Astrocyte (in vitro differentiated cells and primary cell): ENCODE measurements around the gene FNDC7. TPM values are rescaled to one million over a fixed set of nuclear protein-coding genes. Genes with fewer than 3 reads are reported as not detected.
A peak's percentile ranks its signal among the peaks of the same experiment; 100 is the strongest.

Experiments used
- DNase-seq: peaks from one replicate; pipeline ENCODE4 v3.0.0-alpha.2; 2010; ENCODE audit warnings: low read depth
- FAIRE-seq: peaks from 2 replicates; lab custom pipeline; 2011; peaks lifted over from hg19 to GRCh38; lab: Jason Lieb, UNC
- H2AFZ ChIP-seq: 2 replicates; pipeline ENCODE4 v1.6.0; 2012; ENCODE audit warnings: low read depth, low read length, inconsistent platforms
- H3K27ac ChIP-seq: 2 replicates; pipeline ENCODE4 v1.5.1; 2011; ENCODE audit warnings: low read depth, low read length, inconsistent platforms
- H3K27me3 ChIP-seq: 2 replicates; pipeline ENCODE4 v1.6.0; 2011; ENCODE audit warnings: low read length, inconsistent platforms; ENCODE audit not compliant: insufficient read depth
- H3K36me3 ChIP-seq: 2 replicates; pipeline ENCODE4 v1.5.1; 2011; ENCODE audit warnings: low read length, inconsistent platforms; ENCODE audit not compliant: insufficient read depth
- H3K4me1 ChIP-seq: 2 replicates; pipeline ENCODE4 v1.5.1; 2011; ENCODE audit warnings: low read length, inconsistent platforms; ENCODE audit not compliant: insufficient read depth
- H3K4me2 ChIP-seq: 2 replicates; pipeline ENCODE4 v1.6.0; 2012; ENCODE audit warnings: low read length, inconsistent platforms
- H3K4me3 ChIP-seq: 2 replicates; pipeline ENCODE4 v1.5.1; 2011; ENCODE audit warnings: low read depth, mild to moderate bottlenecking, low read length, inconsistent platforms; ENCODE audit not compliant: insufficient read depth
- H3K79me2 ChIP-seq: 2 replicates; pipeline ENCODE4 v1.6.0; 2012; ENCODE audit warnings: mild to moderate bottlenecking, low read length, inconsistent platforms; ENCODE audit not compliant: insufficient read depth
- H3K9ac ChIP-seq: 2 replicates; pipeline ENCODE4 v1.6.0; 2012; ENCODE audit warnings: mild to moderate bottlenecking, low read length, inconsistent platforms
- H3K9me3 ChIP-seq: 2 replicates; pipeline ENCODE4 v1.5.1; 2012; ENCODE audit warnings: low read depth, mild to moderate bottlenecking, low read length, inconsistent platforms; ENCODE audit not compliant: insufficient read depth
- H4K20me1 ChIP-seq: 2 replicates; pipeline ENCODE4 v1.6.0; 2012; ENCODE audit warnings: low read length, inconsistent platforms; ENCODE audit not compliant: insufficient read depth
- H3K27ac Mint-ChIP-seq: one replicate; pipeline ENCODE4 v1.8.0; 2021; ENCODE audit warnings: mild to moderate bottlenecking, mixed read lengths; ENCODE audit not compliant: unreplicated experiment
- H3K27me3 Mint-ChIP-seq: one replicate; pipeline ENCODE4 v1.8.0; 2021; ENCODE audit warnings: low read depth, mixed read lengths; ENCODE audit not compliant: unreplicated experiment
- H3K36me3 Mint-ChIP-seq: one replicate; pipeline ENCODE4 v1.8.0; 2021; ENCODE audit warnings: low read depth, mixed read lengths; ENCODE audit not compliant: unreplicated experiment
- H3K4me1 Mint-ChIP-seq: one replicate; pipeline ENCODE4 v1.8.0; 2021; ENCODE audit warnings: low read depth, mixed read lengths; ENCODE audit not compliant: unreplicated experiment
- H3K4me3 Mint-ChIP-seq: one replicate; pipeline ENCODE4 v1.8.0; 2021; ENCODE audit warnings: mild to moderate bottlenecking, moderate library complexity, mixed read lengths; ENCODE audit not compliant: unreplicated experiment
- H3K9me3 Mint-ChIP-seq: one replicate; pipeline ENCODE4 v1.8.0; 2021; ENCODE audit warnings: mild to moderate bottlenecking, mixed read lengths; ENCODE audit not compliant: unreplicated experiment
- EZH2 ChIP-seq: IDR thresholded peaks from 2 replicates; pipeline ENCODE4 v1.6.1; 2012; ENCODE audit warnings: mild to moderate bottlenecking, low read length, inconsistent platforms; ENCODE audit not compliant: insufficient read depth
- total RNA-seq: library from RNA; stranded (reverse); gene quantifications from 2 replicates; pipeline ENCODE4 v1.2.1, GENCODE V29; 2021
- TF ChIP-seq, protein P1 (sequence below): IDR thresholded peaks from 2 replicates; pipeline ENCODE4 v1.5.1; 2011; ENCODE audit warnings: low read depth, mild to moderate bottlenecking, inconsistent platforms, low read length, moderate library complexity; ENCODE audit not compliant: insufficient read depth

Gene FNDC7
- total RNA-seq, 1 donor from 2014 or later, result 0.20 TPM

DNA sequence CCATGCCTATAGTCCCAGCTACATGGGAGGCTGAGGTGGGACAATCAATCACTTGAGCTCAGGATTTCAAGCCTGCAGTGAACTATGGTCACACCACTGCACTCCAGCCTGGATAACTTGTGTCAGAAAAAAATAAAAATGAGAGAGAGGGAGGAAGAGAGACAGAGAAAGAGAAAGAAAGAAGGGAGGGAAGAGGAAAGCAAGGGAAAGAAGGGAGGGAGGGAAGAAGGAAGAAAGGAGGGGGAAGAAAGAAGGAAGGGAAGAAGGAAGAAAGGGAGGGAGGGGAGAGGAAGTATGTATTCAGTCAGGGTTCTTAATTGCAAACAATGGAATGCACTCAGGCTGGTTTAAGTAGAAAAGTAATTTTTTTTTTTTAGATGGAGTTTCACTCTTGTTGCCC, 43.9 kb upstream of the FNDC7 start:
- no peak for FAIRE-seq
- H3K27me3 ChIP-seq, result peaks cover 2% of the 10 kb centered on the region
- H3K4me2 ChIP-seq, result no peak overlapping the region
- no peaks in the 10 kb centered on the region for H3K36me3 Mint-ChIP-seq
- no peaks in the 10 kb centered on the region for H4K20me1 ChIP-seq
- no peak for DNase-seq
- H3K4me1 Mint-ChIP-seq, result peaks cover 2% of the 10 kb centered on the region
- no peaks in the 10 kb centered on the region for H3K79me2 ChIP-seq
- H3K4me3 Mint-ChIP-seq, result no peak overlapping the region
- no peak overlapping the region for H3K9ac ChIP-seq
- H3K27ac ChIP-seq, result no peak overlapping the region
- H2AFZ ChIP-seq, result no peak overlapping the region
- no peak overlapping the region for H3K27ac Mint-ChIP-seq
- H3K4me1 ChIP-seq, result no peaks in the 10 kb centered on the region
- no peak overlapping the region for H3K4me3 ChIP-seq
- TF ChIP-seq, protein P1, sequence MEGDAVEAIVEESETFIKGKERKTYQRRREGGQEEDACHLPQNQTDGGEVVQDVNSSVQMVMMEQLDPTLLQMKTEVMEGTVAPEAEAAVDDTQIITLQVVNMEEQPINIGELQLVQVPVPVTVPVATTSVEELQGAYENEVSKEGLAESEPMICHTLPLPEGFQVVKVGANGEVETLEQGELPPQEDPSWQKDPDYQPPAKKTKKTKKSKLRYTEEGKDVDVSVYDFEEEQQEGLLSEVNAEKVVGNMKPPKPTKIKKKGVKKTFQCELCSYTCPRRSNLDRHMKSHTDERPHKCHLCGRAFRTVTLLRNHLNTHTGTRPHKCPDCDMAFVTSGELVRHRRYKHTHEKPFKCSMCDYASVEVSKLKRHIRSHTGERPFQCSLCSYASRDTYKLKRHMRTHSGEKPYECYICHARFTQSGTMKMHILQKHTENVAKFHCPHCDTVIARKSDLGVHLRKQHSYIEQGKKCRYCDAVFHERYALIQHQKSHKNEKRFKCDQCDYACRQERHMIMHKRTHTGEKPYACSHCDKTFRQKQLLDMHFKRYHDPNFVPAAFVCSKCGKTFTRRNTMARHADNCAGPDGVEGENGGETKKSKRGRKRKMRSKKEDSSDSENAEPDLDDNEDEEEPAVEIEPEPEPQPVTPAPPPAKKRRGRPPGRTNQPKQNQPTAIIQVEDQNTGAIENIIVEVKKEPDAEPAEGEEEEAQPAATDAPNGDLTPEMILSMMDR, result no peak
- no peak for TF ChIP-seq EZH2
- H3K27me3 Mint-ChIP-seq, result no peaks in the 10 kb centered on the region
- H3K9me3 ChIP-seq, result no peaks in the 10 kb centered on the region
- H3K9me3 Mint-ChIP-seq, result no peaks in the 10 kb centered on the region
- H3K36me3 ChIP-seq, result no peaks in the 10 kb centered on the region

DNA sequence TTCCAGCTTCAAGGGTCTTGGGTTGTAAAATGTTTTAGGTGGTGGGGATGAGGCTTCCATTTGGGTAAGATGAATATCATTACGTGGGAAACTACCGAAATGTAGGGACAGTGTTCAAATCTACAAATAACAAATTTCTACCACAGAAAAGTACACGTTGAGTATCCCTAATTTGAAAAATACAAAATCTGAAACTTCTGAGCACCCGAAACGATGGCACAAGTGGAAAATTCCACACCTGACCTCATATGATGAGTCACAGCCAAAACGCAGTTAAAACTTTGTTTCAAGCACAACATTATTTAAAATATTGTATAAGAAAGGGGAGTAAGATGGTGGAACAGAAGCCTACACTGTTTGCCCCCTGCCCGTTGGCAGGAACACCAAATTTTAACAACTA, 43.0 kb upstream of the FNDC7 start:
- Mint-ChIP-seq H3K36me3 (no peaks in the 10 kb centered on the region), H3K4me3 (no peak overlapping the region), H3K27ac (no peak overlapping the region), H3K4me1 (peaks cover 2% of the 10 kb centered on the region), H3K9me3 (peaks cover 4% of the 10 kb centered on the region), H3K27me3 (no peaks in the 10 kb centered on the region)
- Histone ChIP-seq H4K20me1 (no peaks in the 10 kb centered on the region), H3K4me3 (no peak overlapping the region), H3K4me2 (no peak overlapping the region), H3K9ac (no peak overlapping the region), H3K27ac (no peak overlapping the region), H3K4me1 (no peaks in the 10 kb centered on the region), H3K79me2 (no peaks in the 10 kb centered on the region), H2AFZ (no peak overlapping the region), H3K27me3 (peaks cover 2% of the 10 kb centered on the region), H3K9me3 (no peaks in the 10 kb centered on the region), H3K36me3 (no peaks in the 10 kb centered on the region)
- DNase-seq (no peak), FAIRE-seq (no peak)
- TF ChIP-seq, protein P1, result no peak
- no peak for TF ChIP-seq EZH2

DNA sequence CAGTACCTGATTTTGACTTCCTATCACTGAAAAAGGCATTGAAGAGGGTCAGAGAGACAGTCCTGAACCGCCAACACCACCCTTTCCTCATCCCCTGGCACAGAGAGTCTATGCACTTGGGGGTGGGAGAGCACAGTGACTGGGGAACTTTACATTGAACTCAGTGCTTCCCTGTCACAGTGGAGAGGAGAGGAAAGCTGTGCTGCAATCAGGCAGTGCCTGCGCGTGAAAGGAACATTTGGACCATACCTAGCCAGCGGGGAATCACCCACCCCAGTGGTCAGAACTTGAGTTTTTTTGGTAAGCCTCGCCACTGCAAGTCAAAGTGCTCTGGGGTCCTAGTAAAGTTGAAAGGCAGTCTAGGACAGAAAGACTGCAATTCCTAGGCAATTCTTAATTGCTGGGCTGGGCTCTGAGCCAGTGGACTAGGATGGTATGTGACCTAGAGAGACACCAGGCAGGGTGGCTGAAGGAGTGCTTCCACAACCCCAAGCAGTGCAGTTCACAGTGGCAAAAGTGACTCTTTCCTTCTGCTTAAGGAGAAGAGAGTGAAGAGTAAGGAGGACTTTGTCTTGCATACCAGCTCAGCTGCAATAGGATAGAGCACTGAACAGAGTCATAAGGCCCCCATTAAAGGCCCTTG, 42.5 kb upstream of the FNDC7 start:
- H3K27ac ChIP-seq, result no peak overlapping the region
- FAIRE-seq (no peak), DNase-seq (no peak)
- peaks cover 6% of the 10 kb centered on the region for H3K9me3 Mint-ChIP-seq
- H3K36me3 Mint-ChIP-seq, result no peaks in the 10 kb centered on the region
- H4K20me1 ChIP-seq, result no peaks in the 10 kb centered on the region
- no peaks in the 10 kb centered on the region for H3K9me3 ChIP-seq
- H3K9ac ChIP-seq, result no peak overlapping the region
- H3K4me2 ChIP-seq, result no peak overlapping the region
- H3K4me3 ChIP-seq, result no peak overlapping the region
- H3K27ac Mint-ChIP-seq, result no peak overlapping the region
- H3K36me3 ChIP-seq, result no peaks in the 10 kb centered on the region
- H3K4me1 ChIP-seq, result no peaks in the 10 kb centered on the region
- H3K4me1 Mint-ChIP-seq, result peaks cover 2% of the 10 kb centered on the region
- H3K4me3 Mint-ChIP-seq, result peak overlapping the region; percentile 51
- H3K79me2 ChIP-seq, result no peaks in the 10 kb centered on the region
- peaks cover 2% of the 10 kb centered on the region for H3K27me3 ChIP-seq
- H2AFZ ChIP-seq, result no peak overlapping the region
- TF ChIP-seq, protein P1, result no peak
- no peak for TF ChIP-seq EZH2
- H3K27me3 Mint-ChIP-seq, result no peaks in the 10 kb centered on the region
